Tibial nerve (tissue), 4 donors: ENCODE data around the gene DNAJC7.
"Not testable (repeated sequence)": the region's sequence is repeated elsewhere in the genome, so short reads cannot be mapped to it uniquely, and the experiment has no call there.

Source experiments
- EP300 ChIP-seq, 2 donors: sonication (generic); formaldehyde crosslinking; IDR thresholded peaks; one replicate each; pipeline ENCODE4 v1.6.1; 2017; ENCODE audit warnings: antibody characterized with exemption in 2 of 2, mild to moderate bottlenecking in 1 of 2
- POLR2A ChIP-seq, 2 donors: fragments of 450-650 bp; IDR thresholded peaks; one replicate each; pipeline ENCODE4 v1.6.1; 2017; ENCODE audit warnings: antibody characterized with exemption in 2 of 2, mild to moderate bottlenecking in 2 of 2, moderate library complexity in 2 of 2
- TF ChIP-seq, protein P1 (sequence below), 5 experiments: fragments of 200-600 bp in 3 of 5; fragments of 450-650 bp in 2 of 5; sonication (generic) in 3 of 5; IDR thresholded peaks; one replicate each; pipeline ENCODE4 v1.5.1; 2016 to 2019; ENCODE audit warnings: antibody characterized with exemption in 5 of 5, mild to moderate bottlenecking in 3 of 5, moderate library complexity in 2 of 5

DNA sequence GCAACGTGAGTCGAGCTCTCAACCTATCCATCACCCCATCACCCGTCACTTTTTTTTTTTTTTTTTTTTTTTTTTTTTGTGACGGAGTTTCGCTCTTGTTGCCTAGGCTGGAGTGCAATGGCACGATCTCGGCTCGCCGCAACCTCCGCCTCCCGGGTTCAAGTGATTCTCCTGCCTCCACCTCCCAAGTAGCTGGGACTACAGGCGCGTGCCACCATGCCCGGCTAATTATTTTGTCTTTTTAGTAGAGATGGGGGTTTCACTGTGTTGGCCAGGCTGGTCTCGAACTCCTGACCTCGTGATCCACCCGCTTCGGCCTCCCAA, 86.4 kb downstream of the DNAJC7 start:
- TF ChIP-seq POLR2A, EP300 (IDR thresholded peaks at IDR 0.05): not testable (repeated sequence)
- TF ChIP-seq, protein P1, sequence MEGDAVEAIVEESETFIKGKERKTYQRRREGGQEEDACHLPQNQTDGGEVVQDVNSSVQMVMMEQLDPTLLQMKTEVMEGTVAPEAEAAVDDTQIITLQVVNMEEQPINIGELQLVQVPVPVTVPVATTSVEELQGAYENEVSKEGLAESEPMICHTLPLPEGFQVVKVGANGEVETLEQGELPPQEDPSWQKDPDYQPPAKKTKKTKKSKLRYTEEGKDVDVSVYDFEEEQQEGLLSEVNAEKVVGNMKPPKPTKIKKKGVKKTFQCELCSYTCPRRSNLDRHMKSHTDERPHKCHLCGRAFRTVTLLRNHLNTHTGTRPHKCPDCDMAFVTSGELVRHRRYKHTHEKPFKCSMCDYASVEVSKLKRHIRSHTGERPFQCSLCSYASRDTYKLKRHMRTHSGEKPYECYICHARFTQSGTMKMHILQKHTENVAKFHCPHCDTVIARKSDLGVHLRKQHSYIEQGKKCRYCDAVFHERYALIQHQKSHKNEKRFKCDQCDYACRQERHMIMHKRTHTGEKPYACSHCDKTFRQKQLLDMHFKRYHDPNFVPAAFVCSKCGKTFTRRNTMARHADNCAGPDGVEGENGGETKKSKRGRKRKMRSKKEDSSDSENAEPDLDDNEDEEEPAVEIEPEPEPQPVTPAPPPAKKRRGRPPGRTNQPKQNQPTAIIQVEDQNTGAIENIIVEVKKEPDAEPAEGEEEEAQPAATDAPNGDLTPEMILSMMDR (IDR thresholded peaks at IDR 0.05): not testable (repeated sequence)
